Endothelial cell of umbilical vein (primary cell): ENCODE results near the gene MTCL1. TPM values are rescaled to one million over a fixed set of nuclear protein-coding genes. Genes with fewer than 3 reads are reported as not detected.

Experiments
- BruUV-seq: library from RNA; stranded (reverse); fragments of 400-500 nt; replicated peaks from 2 replicates; lab custom pipeline; 2021; lab: Mats Ljungman, UMichigan
- CTCF ChIA-PET: fragments of 300-600, 350-600 bp; sonication (Branson Sonifier 250); formaldehyde crosslinking; loops from one replicate; lab custom pipeline; 2021; ENCODE audit warnings: antibody characterized with exemption, inconsistent platforms; lab: Charles Lee
- POLR2A ChIA-PET: fragments of 300-600, 350-600 bp; sonication (Branson Sonifier 250); formaldehyde crosslinking; loops from one replicate; lab custom pipeline; 2021; ENCODE audit warnings: antibody characterized with exemption, inconsistent platforms; lab: Charles Lee
- DNase-seq: peaks from one replicate; pipeline ENCODE4 v3.0.0-alpha.2; 2011; ENCODE audit warnings: low read depth, low spot score
- FAIRE-seq: peaks from 2 replicates; lab custom pipeline; 2011; peaks lifted over from hg19 to GRCh38; lab: Jason Lieb, UNC
- H2AFZ ChIP-seq: 2 replicates; pipeline ENCODE4 v1.6.0; 2012; ENCODE audit warnings: low read depth, low read length, control low read depth, inconsistent platforms
- H3K27ac ChIP-seq: 2 replicates; pipeline ENCODE4 v1.5.1; 2011; ENCODE audit warnings: low read depth, mild to moderate bottlenecking, control low read depth, low read length, moderate library complexity; ENCODE audit not compliant: insufficient read depth
- H3K27me3 ChIP-seq, 2 experiments: 2 replicates each; pipeline versions ENCODE4 v1.6.0 to v1.6.1; 2011; ENCODE audit warnings: low read length in 2 of 2, mixed read lengths in 1 of 2; ENCODE audit not compliant: control insufficient read depth in 2 of 2, insufficient read depth in 2 of 2
- H3K36me3 ChIP-seq, 2 experiments: 2 replicates in 1 of 2; 3 replicates in 1 of 2; pipeline ENCODE4 v1.5.1; 2011; ENCODE audit warnings: low read length in 2 of 2, mild to moderate bottlenecking in 1 of 2, moderate library complexity in 1 of 2; ENCODE audit not compliant: control insufficient read depth in 2 of 2, insufficient read depth in 2 of 2; ENCODE audit errors: extremely low read depth in 1 of 2
- H3K4me1 ChIP-seq: 3 replicates; pipeline ENCODE4 v1.5.1; 2011; ENCODE audit warnings: mild to moderate bottlenecking, low read length; ENCODE audit not compliant: control insufficient read depth, insufficient read depth; ENCODE audit errors: extremely low read depth
- H3K4me2 ChIP-seq: 2 replicates; pipeline ENCODE4 v1.6.1; 2011; ENCODE audit warnings: low read length, control low read depth, mixed read lengths; ENCODE audit not compliant: insufficient read depth
- H3K4me3 ChIP-seq, 3 experiments: fragments of 200-600 bp in 1 of 3; sonication (generic), shearing (Covaris generic) in 1 of 3; replicated peaks in 1 of 3; 2 replicates each; pipeline ENCODE4 v1.5.1; 2011 to 2016; ENCODE audit warnings: control low read depth in 3 of 3, low read length in 3 of 3, mild to moderate bottlenecking in 2 of 3, inconsistent platforms in 1 of 3, low read depth in 1 of 3, moderate library complexity in 1 of 3; ENCODE audit not compliant: insufficient read depth in 1 of 3
- H3K79me2 ChIP-seq: 2 replicates; pipeline ENCODE4 v1.6.0; 2012; ENCODE audit warnings: low read length, inconsistent platforms; ENCODE audit not compliant: control insufficient read depth, insufficient read depth
- H3K9ac ChIP-seq: replicated peaks from 2 replicates; pipeline ENCODE3; 2011; ENCODE audit warnings: low read length, control low read depth; ENCODE audit not compliant: insufficient read depth; ENCODE audit errors: extremely low read depth
- H3K9me1 ChIP-seq: replicated peaks from 3 replicates; pipeline ENCODE4 v1.6.0; 2011; ENCODE audit warnings: mild to moderate bottlenecking, low read length; ENCODE audit not compliant: control insufficient read depth, insufficient read depth; ENCODE audit errors: extremely low read depth
- H3K9me3 ChIP-seq: replicated peaks from 2 replicates; pipeline ENCODE4 v1.5.1; 2012; ENCODE audit warnings: low read length, inconsistent platforms; ENCODE audit not compliant: control insufficient read depth, insufficient read depth
- H4K20me1 ChIP-seq: replicated peaks from 2 replicates; pipeline ENCODE3; 2011; ENCODE audit warnings: mild to moderate bottlenecking, low read length; ENCODE audit not compliant: control insufficient read depth, insufficient read depth; ENCODE audit errors: extremely low read depth
- EZH2 ChIP-seq: IDR thresholded peaks from 2 replicates; pipeline ENCODE4 v1.6.1; 2012; ENCODE audit warnings: borderline replicate concordance, low read depth, mild to moderate bottlenecking, moderate library complexity, low read length, inconsistent platforms; ENCODE audit not compliant: severe bottlenecking
- FOS ChIP-seq: IDR thresholded peaks from 2 replicates; pipeline ENCODE4 v1.6.1; 2011; ENCODE audit warnings: mild to moderate bottlenecking, low read length, moderate library complexity, borderline replicate concordance; ENCODE audit not compliant: insufficient read depth
- GATA2 ChIP-seq: IDR thresholded peaks from 2 replicates; pipeline ENCODE4 v1.7.0; 2011; ENCODE audit warnings: low read depth, mild to moderate bottlenecking, moderate library complexity, mixed read lengths, low read length; ENCODE audit not compliant: insufficient read length, insufficient read depth
- JUN ChIP-seq: IDR thresholded peaks from 2 replicates; pipeline ENCODE4 v1.6.1; 2011; ENCODE audit warnings: borderline replicate concordance, low read depth; ENCODE audit not compliant: insufficient read length, insufficient read depth
- MYC ChIP-seq: IDR thresholded peaks from one replicate; pipeline ENCODE4 v1.6.1; 2011; ENCODE audit warnings: mild to moderate bottlenecking, low read depth, low read length
- POLR2A ChIP-seq: IDR thresholded peaks from 2 replicates; pipeline ENCODE4 v1.6.1; 2012; ENCODE audit warnings: low read depth, mild to moderate bottlenecking, control low read depth, low read length
- POLR2AphosphoS5 ChIP-seq: IDR thresholded peaks from 2 replicates; pipeline ENCODE4 v1.6.1; 2012; ENCODE audit warnings: low read depth, mild to moderate bottlenecking, control low read depth, low read length, moderate library complexity; ENCODE audit not compliant: insufficient read depth
- dilution Hi-C: fragments of 300-500 bp; cut with MboI; formaldehyde crosslinking; loops from one replicate; pipeline ENCODE4 v1.15.0; 2019; ENCODE audit warnings: low sequenced_read_pairs; ENCODE audit not compliant: extremely low pct_ligation_motif_present
- intact Hi-C: fragments of 100-400 bp; cut with micrococcal nuclease; formaldehyde crosslinking; loops from one replicate; pipeline ENCODE4 v1.10.0; 2022
- polyA plus RNA-seq, 4 experiments: library from polyadenylated mRNA; depleted of rRNA in 3 of 4; stranded (reverse) in 3 of 4; unstranded in 1 of 4; fragments of >200 nt; gene quantifications; 2 replicates each; pipeline versions ENCODE4 v1.2.1 to v1.2.3, GENCODE V29; 2011 to 2012; ENCODE audit warnings: missing spikeins in 1 of 4
- total RNA-seq: library from RNA; stranded (reverse); gene quantifications from 2 replicates; pipeline ENCODE4 v1.2.3, GENCODE V29; 2021
- TF ChIP-seq, protein P1 (sequence below), 2 donors: IDR thresholded peaks; 1 replicate in 1 of 2; 2 replicates in 1 of 2; pipeline ENCODE4 v1.5.1; 2011; ENCODE audit warnings: low read length in 2 of 2, mild to moderate bottlenecking in 2 of 2, moderate library complexity in 2 of 2, control low read depth in 1 of 2, inconsistent platforms in 1 of 2, low read depth in 1 of 2; ENCODE audit not compliant: insufficient read depth in 1 of 2; ENCODE audit errors: extremely low read depth in 1 of 2
- TF ChIP-seq, protein P2 (sequence below): IDR thresholded peaks from 2 replicates; pipeline ENCODE4 v1.6.1; 2011; ENCODE audit not compliant: insufficient read depth, insufficient read length

Gene MTCL1
- total and polyA plus RNA-seq, 2 donors (not counting 3 experiments of a cell fraction or from before 2014, with no cell fraction given): 11.9 to 75.7 TPM

DNA sequence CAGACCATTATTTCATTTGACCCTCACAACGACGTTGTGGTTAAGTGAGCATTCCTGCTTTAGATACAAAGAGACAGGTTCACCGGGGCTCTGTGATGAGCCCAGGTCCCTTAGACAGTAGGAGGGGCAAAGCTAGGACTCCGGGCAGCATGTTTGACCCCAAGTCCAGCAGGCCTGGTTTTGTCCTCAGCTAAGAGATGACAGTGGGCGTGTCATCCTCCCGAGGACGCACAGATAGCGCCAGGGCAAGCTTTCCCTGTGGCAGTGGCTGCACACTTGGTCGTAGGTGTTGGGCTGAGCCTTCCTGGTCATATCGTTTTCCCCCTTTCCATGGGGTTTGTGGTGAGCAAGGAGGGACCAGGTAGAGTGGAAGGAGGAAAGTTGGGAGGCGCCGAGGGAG, 76.3 kb downstream of the MTCL1 start:
- POLR2A ChIA-PET: no interaction called here
- DNase-seq (no peak), FAIRE-seq (no peak)
- dilution Hi-C loops (no loop called here), intact Hi-C loops (no loop called here)
- Histone ChIP-seq H3K4me1 (peaks cover 15% of the 10 kb centered on the region), H3K4me3 (no peak overlapping the region), H2AFZ (no peak overlapping the region), H3K27me3 (no peaks in the 10 kb centered on the region), H3K27ac (no peak overlapping the region), H3K9ac (no peak overlapping the region), H3K9me3 (no peaks in the 10 kb centered on the region), H3K79me2 (no peaks in the 10 kb centered on the region), H4K20me1 (no peaks in the 10 kb centered on the region), H3K9me1 (no peaks in the 10 kb centered on the region), H3K36me3 (peaks cover 7 to 11% of the 10 kb centered on the region in 2 experiments), H3K4me2 (no peak overlapping the region)
- BruUV-seq: no TSS peak
- TF ChIP-seq, protein P1, sequence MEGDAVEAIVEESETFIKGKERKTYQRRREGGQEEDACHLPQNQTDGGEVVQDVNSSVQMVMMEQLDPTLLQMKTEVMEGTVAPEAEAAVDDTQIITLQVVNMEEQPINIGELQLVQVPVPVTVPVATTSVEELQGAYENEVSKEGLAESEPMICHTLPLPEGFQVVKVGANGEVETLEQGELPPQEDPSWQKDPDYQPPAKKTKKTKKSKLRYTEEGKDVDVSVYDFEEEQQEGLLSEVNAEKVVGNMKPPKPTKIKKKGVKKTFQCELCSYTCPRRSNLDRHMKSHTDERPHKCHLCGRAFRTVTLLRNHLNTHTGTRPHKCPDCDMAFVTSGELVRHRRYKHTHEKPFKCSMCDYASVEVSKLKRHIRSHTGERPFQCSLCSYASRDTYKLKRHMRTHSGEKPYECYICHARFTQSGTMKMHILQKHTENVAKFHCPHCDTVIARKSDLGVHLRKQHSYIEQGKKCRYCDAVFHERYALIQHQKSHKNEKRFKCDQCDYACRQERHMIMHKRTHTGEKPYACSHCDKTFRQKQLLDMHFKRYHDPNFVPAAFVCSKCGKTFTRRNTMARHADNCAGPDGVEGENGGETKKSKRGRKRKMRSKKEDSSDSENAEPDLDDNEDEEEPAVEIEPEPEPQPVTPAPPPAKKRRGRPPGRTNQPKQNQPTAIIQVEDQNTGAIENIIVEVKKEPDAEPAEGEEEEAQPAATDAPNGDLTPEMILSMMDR (IDR thresholded peaks at IDR 0.05; ENCODE audit: extremely low read depth in 1 of 2, insufficient read depth in 1 of 2, low read depth in 1 of 2, low read length in 2 of 2): no peak
- TF ChIP-seq GATA2 (no peak), POLR2AphosphoS5 (no peak), FOS (no peak), JUN (no peak), MYC (no peak), EZH2 (no peak), POLR2A (no peak)
- TF ChIP-seq, protein P2, sequence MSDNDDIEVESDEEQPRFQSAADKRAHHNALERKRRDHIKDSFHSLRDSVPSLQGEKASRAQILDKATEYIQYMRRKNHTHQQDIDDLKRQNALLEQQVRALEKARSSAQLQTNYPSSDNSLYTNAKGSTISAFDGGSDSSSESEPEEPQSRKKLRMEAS: no peak
- CTCF ChIA-PET: interaction anchor here (1.5 kb wide), 1 partner anchor 85 kb away, joined by 6 read pairs; no protein-coding TSS in a partner anchor
